Endothelial cell of hepatic sinusoid (primary cell): Measurements from ENCODE around the gene FAM219A.
"Not testable (repeated sequence)": the region's sequence is repeated elsewhere in the genome, so short reads cannot be mapped to it uniquely, and the experiment has no call there.

Source experiments
- in situ Hi-C: cut with HindIII; loops from 2 replicates; pipeline ENCODE4 v1.10.0; 2017; ENCODE audit warnings: low sequenced_read_pairs

The FAM219A gene

GRCh38 chr9:34379334-34380033, 78.9 kb downstream of the FAM219A start:
- in situ Hi-C loops: no loop called here

GRCh38 chr9:34378376-34379060, 79.9 kb downstream of the FAM219A start:
- in situ Hi-C loops: no loop called here

DNA sequence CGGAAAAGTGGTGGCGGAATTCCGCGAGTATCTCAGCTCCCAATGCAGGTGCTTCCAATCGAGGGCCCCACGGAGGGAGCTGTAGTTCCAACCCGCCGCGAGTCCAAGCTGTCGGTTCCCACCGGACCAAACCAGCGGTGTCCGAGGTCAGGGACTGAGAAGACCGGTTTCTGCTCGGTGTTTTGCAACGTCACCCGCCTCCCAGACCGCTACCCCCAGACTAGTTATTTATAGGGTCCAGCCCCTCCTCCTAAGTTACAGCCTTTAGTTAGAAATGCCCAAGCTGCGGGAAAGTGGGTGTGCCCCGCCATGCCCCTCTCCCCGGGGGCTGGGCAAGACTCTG, 81.0 kb downstream of the FAM219A start:
- in situ Hi-C loops: no loop called here

DNA sequence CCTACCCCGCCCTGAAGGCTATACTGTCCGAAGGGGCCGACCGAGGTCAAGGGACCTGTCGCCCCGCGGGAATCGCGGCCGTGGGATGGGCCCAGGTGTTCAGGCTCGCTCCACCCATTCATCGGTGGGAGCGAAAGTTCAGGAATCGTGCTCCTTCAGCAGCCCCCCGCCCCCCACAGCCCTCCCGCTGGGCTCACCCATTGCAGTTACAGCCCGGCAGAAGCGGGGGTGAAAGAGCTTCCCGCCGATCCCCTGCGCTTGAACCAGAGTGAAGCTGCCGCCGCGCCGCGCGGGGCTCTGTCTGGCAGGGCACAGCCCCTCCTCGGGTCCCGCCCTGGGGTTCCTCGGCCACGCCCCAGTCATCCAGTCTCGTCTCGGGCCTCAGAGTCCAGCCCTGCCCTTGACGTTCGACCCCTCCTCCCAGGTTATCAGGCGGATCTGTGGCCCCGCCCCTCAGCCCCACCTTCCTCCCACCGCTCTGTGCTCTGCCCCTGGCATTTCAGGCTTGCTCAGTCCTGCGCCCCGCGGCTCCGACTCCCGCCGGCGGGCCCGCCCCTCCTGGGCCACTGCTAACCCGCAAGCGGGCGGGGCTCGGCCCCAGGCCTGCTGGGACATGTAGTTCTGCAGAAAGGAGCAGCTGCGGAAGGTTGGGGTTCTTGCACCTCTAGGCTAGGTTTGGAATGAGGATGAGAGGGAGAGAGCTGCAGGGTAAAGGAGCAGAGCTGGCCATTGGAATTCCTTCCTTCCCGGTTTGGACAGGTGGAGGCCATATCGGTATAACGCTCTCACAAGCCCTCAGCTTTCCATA, 81.6 kb downstream of the FAM219A start, which contains the start of gene MYORG:
MYORG (minus strand) TSS at position 303 of the 808 bp plus-strand sequence. CDS start 3,955 bp downstream, outside the sequence.
- in situ Hi-C loops: no loop called here

GRCh38 chr9:34375901-34376595, 82.3 kb downstream of the FAM219A start:
- in situ Hi-C loops: no loop called here

DNA sequence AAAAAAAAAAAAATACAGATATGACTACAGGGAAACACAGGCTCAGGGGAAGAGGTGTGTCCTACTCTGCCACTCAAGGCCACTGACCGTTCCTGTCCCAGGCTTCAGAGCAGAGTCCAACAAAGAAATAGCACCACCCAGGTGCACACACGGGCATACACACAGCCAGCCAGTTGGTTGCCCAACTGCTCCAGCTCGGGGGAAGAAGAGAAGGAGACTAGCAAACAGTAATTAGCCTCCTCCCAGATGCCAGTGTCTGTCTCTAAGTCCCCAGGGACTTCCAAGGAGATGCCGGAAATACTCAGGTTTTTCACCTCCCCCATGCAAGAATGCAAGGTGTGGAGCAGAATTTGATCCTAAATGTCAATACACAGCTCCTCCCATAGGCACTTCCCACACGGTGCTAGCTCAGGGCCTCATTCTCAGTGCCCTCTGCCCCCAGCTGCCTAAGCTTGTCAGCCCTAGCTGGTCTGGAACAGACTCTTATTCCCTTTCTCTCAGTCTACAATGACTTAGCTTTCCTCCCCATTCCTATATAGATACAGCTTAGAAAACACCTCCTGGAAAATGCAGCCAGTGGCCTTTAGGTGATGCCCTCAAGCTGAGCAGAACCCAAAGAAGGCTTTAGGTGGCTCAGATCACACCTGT, 83.3 kb downstream of the FAM219A start:
- in situ Hi-C loops: no loop called here

- in situ Hi-C loops: no loop called here
These were observed 84.0 kb downstream of the FAM219A start for GRCh38 chr9:34374339-34374738.

DNA sequence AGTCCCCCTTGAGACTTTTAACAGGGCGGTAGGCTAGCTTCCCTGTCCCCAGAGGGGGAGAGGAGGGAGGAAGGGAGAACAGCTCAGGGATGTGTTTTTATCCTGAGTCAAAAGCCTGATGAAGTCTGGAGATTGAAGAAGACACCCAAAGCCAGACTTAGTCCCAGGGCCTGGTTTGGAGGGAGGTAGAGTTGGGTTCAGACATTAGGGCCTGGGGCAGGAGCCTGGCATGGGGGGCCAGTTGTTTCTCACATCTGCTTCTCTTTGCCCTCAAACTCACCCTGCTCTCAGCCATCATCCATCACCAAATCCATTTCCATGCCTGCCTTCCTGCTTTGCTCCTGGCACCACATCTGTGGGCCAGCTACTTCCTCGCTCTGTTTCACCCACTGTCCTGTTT, 84.6 kb downstream of the FAM219A start:
- in situ Hi-C loops: no loop called here

GRCh38 chr9:34372467-34373011, 85.8 kb downstream of the FAM219A start:
- in situ Hi-C loops: no loop called here

DNA sequence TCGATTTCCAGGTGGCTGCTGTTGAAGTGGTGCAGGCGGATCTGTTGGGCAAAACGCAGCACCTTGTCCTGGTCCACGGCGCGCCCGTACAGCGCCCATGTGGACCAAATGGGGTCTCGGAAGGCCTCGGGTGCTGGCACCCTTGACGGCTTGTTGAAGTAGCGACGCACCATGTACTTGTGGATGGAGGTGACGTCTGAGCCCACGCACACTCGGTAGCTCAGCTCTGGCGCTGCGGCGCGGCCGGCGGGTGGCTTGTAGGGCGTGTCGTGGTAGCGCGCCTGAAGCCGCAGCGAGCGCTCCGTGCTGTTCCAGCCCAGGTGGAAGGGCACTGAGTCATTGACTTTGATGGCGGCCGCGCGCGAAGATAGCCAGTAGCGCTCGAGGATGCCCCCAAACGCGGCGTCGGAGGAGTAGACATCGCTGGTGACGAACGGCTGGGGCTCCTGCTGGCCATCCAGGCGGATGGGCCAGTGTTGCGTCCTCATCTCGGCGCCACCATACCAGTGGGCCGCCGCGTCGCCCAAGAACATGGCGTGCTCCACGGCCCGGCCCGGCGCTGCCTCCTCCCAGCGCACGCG, 86.4 kb downstream of the FAM219A start:
- in situ Hi-C loops: no loop called here

DNA sequence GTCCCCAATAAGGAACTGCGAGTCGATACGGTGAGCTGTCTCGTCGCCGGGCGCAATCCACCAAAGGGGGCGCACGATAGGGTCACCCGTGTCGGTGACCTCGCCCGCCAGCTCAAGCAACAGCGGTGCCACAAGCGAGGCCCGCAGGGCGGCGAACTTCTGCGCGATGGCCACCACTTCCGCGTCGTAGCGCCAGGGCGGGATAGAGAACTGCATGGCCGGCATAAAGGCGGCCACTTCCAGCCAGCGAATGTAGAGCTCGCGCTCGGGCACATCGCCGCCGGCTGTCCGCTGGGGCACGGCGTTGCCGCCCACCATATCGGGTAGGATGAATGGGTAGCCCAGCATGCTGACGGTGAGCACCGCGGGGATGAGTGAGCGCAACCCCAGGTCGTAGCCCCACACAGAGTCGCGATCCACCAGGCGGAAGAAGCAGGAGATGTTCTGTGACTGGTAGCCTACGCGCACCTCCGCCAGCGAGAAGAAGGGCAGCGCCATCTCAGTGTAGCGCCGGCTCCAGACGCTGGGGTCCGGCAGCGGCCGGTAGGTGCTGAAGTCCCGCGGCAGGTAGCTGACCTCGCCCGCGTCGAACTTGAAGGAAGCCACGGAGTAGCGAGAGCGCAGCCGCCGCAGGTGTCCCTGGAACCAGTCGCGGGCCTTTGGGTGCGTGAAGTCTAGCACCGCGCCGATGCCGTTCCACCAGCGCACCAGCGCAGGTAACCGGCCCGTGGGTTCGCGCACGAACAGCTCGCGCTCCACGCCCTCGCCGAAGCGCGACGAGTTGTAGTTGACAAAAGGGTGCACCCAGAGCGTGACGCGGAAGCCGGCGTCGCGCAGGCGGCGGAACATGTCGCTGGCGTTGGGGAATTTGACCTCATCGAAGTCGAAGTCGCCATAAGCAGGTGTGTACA, 87.1 kb downstream of the FAM219A start:
- in situ Hi-C loops: no loop called here

GRCh38 chr9:34370335-34370969, 87.9 kb downstream of the FAM219A start:
- in situ Hi-C loops: no loop called here

- in situ Hi-C loops: no loop called here
These were observed 88.7 kb downstream of the FAM219A start for GRCh38 chr9:34369636-34370035.

DNA sequence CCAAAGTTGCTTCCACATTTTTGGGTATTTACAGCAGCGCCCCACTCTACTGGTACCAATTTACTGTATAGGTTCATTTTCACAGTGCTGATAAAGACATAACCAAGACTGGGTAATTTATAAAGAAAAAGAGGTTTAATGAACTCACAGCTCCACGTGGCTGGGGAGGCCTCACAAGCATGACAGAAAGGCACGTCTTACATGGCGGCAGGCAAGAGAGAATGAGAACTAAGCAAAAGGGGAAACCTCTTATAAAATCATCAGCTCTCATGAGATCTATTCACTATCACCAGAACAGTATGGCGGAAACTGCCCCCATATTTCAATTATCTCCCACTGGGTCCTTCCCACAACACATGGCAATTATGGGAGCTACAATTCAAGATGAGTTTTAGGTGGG, 89.6 kb downstream of the FAM219A start:
- in situ Hi-C loops: not testable (repeated sequence)

DNA sequence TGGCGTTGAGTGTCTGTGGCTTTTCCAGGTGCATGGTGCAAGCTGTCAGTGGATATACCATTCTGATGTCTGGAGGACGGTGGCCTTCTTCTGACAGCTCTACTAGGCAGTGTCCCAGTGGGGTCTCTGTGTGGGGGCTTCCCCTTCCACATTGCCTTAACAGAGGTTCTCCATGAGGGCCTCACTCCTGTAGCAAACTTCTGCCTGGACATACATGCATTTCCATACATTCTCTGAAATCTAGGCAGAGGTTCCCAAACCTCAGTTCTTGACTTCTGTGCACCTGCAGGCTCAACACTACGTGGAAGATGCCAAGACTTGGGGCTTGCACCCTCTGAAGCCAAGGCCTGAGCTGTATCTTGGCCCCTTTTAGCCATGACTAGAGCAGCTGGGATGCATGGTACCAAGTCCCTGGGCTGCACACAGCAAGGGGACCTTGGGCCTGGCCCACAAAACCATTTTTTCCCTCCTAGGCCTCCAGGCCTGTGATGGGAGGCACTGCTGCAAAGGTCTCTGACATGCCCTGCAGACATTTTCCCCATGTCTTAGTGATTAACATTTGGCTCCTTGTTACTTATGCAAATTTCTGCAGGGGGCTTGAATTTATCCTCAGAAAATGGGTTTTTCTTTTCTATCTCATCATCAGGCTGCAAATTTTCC, 90.5 kb downstream of the FAM219A start:
- in situ Hi-C loops: not testable (repeated sequence)

DNA sequence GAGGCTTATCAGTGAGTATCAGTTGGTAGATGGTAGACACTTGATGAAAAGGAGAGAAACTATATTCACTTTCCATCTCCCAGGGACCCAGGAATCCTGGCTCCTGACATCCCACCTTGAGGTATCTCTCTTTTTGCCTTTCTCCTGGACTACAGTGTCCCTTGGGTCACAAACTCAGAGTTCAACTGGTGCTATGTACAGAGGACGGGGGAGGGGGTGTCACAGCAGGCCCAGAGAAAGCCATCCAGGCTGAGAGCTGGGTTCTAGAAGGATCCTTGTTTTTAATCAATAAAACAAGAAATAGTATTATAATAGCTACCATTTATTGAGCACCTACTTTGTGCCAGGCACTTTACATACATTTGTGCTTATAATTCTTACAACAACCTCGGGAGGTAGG, 92.0 kb downstream of the FAM219A start:
- in situ Hi-C loops: no loop called here

- in situ Hi-C loops: no loop called here
These were observed 93.1 kb downstream of the FAM219A start for GRCh38 chr9:34365282-34365681.
